ENCODE results near the gene SAXO1. TPM values are rescaled to one million over a fixed set of nuclear protein-coding genes. Genes with fewer than 3 reads are reported as not detected.

The SAXO1 gene
- total and polyA plus RNA-seq, 7 donors = under 0.01 to 0.01 TPM; not detected in 5

GRCh38 chr9:18905028-18905882, 127.8 kb downstream of the SAXO1 start:
- Histone ChIP-seq H3K27me3 (no peaks in the 10 kb centered on the region), H3K9me3 (peaks cover 0 to 4% (median 0%) of the 10 kb centered on the region in 4 donors), H3K4me3 (no peak overlapping the region), H3K4me1 (no peaks in the 10 kb centered on the region), H3K27ac (no peak overlapping the region), H3K36me3 (no peaks in the 10 kb centered on the region)
- WGBS, 2 donors = 89 to 95% methylated on average over 11 of the region's 11 CpGs
- DNase-seq = no peak
- intact Hi-C loops (cut with DNase I) = no loop called here
- no peak for TF ChIP-seq EP300 (IDR thresholded peaks at IDR 0.05)
- TF ChIP-seq POLR2AphosphoS5 (IDR thresholded peaks at IDR 0.05) = no peak
- no peak for TF ChIP-seq POLR2A (IDR thresholded peaks at IDR 0.05)
- TF ChIP-seq, protein P1, sequence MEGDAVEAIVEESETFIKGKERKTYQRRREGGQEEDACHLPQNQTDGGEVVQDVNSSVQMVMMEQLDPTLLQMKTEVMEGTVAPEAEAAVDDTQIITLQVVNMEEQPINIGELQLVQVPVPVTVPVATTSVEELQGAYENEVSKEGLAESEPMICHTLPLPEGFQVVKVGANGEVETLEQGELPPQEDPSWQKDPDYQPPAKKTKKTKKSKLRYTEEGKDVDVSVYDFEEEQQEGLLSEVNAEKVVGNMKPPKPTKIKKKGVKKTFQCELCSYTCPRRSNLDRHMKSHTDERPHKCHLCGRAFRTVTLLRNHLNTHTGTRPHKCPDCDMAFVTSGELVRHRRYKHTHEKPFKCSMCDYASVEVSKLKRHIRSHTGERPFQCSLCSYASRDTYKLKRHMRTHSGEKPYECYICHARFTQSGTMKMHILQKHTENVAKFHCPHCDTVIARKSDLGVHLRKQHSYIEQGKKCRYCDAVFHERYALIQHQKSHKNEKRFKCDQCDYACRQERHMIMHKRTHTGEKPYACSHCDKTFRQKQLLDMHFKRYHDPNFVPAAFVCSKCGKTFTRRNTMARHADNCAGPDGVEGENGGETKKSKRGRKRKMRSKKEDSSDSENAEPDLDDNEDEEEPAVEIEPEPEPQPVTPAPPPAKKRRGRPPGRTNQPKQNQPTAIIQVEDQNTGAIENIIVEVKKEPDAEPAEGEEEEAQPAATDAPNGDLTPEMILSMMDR (IDR thresholded peaks at IDR 0.05) = no peak

DNA sequence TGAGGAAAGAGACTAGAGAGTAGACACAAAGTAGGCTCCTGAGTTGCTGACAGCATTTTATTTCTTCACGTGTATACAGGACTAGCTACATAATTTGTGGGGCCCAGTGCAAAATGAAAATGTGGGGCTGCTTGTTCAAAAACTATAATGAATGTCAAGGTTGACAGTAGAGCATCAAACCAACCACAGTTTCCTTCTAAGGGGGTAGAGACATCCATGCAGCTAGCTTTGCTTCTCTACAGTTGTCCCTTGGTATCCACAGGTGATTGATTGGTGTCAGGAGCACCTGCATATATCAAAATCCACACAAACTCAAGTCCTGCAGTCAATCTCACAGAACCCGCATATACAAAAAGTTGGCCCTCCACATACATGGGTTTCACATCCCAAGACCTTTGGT, 129.6 kb downstream of the SAXO1 start:
- Histone ChIP-seq H3K4me1 (no peaks in the 10 kb centered on the region), H3K9me3 (peaks cover 0 to 4% (median 0%) of the 10 kb centered on the region in 4 donors), H3K27ac (no peak overlapping the region), H3K36me3 (no peaks in the 10 kb centered on the region), H3K4me3 (no peak overlapping the region), H3K27me3 (no peaks in the 10 kb centered on the region)
- no peak for DNase-seq
- intact Hi-C loops (cut with DNase I) = no loop called here
- no peak for TF ChIP-seq EP300 (IDR thresholded peaks at IDR 0.05)
- TF ChIP-seq POLR2AphosphoS5 (IDR thresholded peaks at IDR 0.05) = no peak
- WGBS, 2 donors = 95 to 96% methylated on average over 2 of the region's 2 CpGs

DNA sequence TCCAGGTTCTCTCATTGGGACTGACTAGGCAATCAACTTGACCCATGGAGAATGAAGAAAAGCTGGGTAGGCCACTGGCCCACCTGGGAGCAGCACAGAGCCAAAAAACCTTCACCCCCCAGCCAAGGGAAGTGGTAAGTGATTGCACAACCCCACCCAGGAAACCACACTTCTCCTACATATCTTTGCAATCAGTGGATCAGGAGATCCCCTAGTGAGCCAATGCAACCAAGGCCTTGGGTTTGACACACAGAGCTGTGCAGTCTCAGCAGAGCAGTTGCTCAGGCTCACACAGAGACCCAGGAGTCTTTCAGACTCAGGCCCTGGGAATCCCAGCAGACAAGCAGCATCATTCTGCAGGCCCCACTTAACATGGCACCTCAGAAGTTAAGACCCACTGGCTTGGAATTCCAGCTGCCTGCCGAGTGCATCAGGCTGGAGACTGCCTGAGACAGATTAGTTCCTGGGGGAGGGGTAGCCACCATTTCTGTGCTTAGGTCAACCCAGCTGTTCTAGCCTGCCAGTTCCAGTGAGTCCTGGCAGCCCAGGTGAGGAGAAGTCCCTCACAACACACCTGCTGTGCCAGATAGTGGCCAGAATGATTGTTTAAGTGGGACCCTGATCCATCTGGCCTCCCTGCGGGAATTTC, 136.4 kb downstream of the SAXO1 start:
- H3K4me3 ChIP-seq = no peak overlapping the region
- H3K4me1 ChIP-seq = no peaks in the 10 kb centered on the region
- 94 to 96% methylated on average over 2 of the region's 2 CpGs for WGBS, 2 donors
- DNase-seq = no peak
- H3K27ac ChIP-seq = no peak overlapping the region
- peaks cover 0 to 4% (median 0%) of the 10 kb centered on the region in 4 donors for H3K36me3 ChIP-seq
- H3K27me3 ChIP-seq = no peaks in the 10 kb centered on the region
- no peak for TF ChIP-seq POLR2AphosphoS5 (IDR thresholded peaks at IDR 0.05)
- no peak for TF ChIP-seq POLR2A (IDR thresholded peaks at IDR 0.05)
- TF ChIP-seq, protein P1 (IDR thresholded peaks at IDR 0.05) = no peak
- TF ChIP-seq EP300 (IDR thresholded peaks at IDR 0.05) = no peak
- H3K9me3 ChIP-seq = peaks cover 0 to 10% (median 5%) of the 10 kb centered on the region in 4 donors
- intact Hi-C loops (cut with DNase I) = no loop called here

DNA sequence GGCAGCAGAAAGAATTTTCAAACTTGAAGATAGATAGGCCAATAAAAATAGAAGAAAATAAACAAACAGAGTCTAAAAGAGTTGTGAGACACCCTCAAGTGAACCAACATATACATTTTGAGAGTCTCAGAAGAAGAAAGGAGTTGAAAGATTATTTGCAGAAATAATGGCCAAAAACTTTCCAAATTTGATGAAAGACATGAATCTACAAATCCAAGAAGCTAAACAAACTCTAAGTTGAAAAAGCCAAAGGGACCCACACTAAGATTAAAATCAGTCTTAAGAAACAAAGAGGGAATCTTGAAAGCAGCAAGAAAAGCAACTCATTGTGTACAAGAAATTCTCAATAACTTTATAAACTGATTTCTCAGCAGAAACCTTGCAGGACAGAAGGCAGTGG, 137.0 kb downstream of the SAXO1 start:
- DNase-seq = no peak
- Histone ChIP-seq H3K27ac (no peak overlapping the region), H3K36me3 (peaks cover 0 to 4% (median 0%) of the 10 kb centered on the region in 4 donors), H3K4me3 (no peak overlapping the region), H3K27me3 (no peaks in the 10 kb centered on the region), H3K9me3 (peaks cover 0 to 10% (median 5%) of the 10 kb centered on the region in 4 donors), H3K4me1 (no peaks in the 10 kb centered on the region)
- TF ChIP-seq, protein P1 (IDR thresholded peaks at IDR 0.05) = no peak
- TF ChIP-seq POLR2A (IDR thresholded peaks at IDR 0.05) (no peak), EP300 (IDR thresholded peaks at IDR 0.05) (no peak), POLR2AphosphoS5 (IDR thresholded peaks at IDR 0.05) (no peak)
- intact Hi-C loops (cut with DNase I) = no loop called here

- H3K27ac ChIP-seq = no peak overlapping the region
- intact Hi-C loops (cut with DNase I) = no loop called here
- peaks cover 0 to 10% (median 5%) of the 10 kb centered on the region in 4 donors for H3K9me3 ChIP-seq
- DNase-seq = no peak
- peaks cover 0 to 4% (median 0%) of the 10 kb centered on the region in 4 donors for H3K36me3 ChIP-seq
- 91 to 94% methylated on average over 1 of the region's 1 CpG for WGBS, 2 donors
- peaks cover 0 to 3% (median under 1%) of the 10 kb centered on the region in 4 donors for H3K4me1 ChIP-seq
- TF ChIP-seq POLR2AphosphoS5 (IDR thresholded peaks at IDR 0.05) (no peak), EP300 (IDR thresholded peaks at IDR 0.05) (no peak), POLR2A (IDR thresholded peaks at IDR 0.05) (no peak)
- TF ChIP-seq, protein P1 (IDR thresholded peaks at IDR 0.05) = no peak
- no peak overlapping the region for H3K4me3 ChIP-seq
- no peaks in the 10 kb centered on the region for H3K27me3 ChIP-seq
Measured at GRCh38 chr9:18893491-18893890, 139.5 kb downstream of the SAXO1 start.

All from sigmoid colon (tissue), 7 donors.